ENCODE data around the gene OR56B4.

The OR56B4 gene

GRCh38 chr11:6124245-6124644 is 16.8 kb downstream of the OR56B4 start:
- H3K27me3 ChIP-seq (ENCODE audit: insufficient read depth, poor library complexity, severe bottlenecking), result no peaks in the 10 kb centered on the region
- no peak overlapping the region for H3K4me3 ChIP-seq (replicated peaks; ENCODE audit: insufficient read depth, low read length)
- peak; percentile 51; the same call in 1 of the 2 replicates for TF ChIP-seq SPI1 (IDR thresholded peaks at IDR 0.05; ENCODE audit: borderline replicate concordance, low read depth)
- TF ChIP-seq, protein P1, sequence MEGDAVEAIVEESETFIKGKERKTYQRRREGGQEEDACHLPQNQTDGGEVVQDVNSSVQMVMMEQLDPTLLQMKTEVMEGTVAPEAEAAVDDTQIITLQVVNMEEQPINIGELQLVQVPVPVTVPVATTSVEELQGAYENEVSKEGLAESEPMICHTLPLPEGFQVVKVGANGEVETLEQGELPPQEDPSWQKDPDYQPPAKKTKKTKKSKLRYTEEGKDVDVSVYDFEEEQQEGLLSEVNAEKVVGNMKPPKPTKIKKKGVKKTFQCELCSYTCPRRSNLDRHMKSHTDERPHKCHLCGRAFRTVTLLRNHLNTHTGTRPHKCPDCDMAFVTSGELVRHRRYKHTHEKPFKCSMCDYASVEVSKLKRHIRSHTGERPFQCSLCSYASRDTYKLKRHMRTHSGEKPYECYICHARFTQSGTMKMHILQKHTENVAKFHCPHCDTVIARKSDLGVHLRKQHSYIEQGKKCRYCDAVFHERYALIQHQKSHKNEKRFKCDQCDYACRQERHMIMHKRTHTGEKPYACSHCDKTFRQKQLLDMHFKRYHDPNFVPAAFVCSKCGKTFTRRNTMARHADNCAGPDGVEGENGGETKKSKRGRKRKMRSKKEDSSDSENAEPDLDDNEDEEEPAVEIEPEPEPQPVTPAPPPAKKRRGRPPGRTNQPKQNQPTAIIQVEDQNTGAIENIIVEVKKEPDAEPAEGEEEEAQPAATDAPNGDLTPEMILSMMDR (IDR thresholded peaks at IDR 0.05; ENCODE audit: insufficient read depth, low read length), result no peak
- peak overlapping the region; percentile 33 for H3K27ac ChIP-seq (replicated peaks)
- no peak for DNase-seq (ENCODE audit: low read depth in 1 of 2, low spot score in 1 of 2)

GRCh38 chr11:6127881-6128280 is 20.4 kb downstream of the OR56B4 start:
- H3K27ac ChIP-seq (replicated peaks), result peak overlapping the region; percentile 79
- no peaks in the 10 kb centered on the region for H3K27me3 ChIP-seq (ENCODE audit: insufficient read depth, poor library complexity, severe bottlenecking)
- no peak overlapping the region for H3K4me3 ChIP-seq (replicated peaks; ENCODE audit: insufficient read depth, low read length)
- DNase-seq (ENCODE audit: low read depth in 1 of 2, low spot score in 1 of 2), result peak in 1 of 2 experiments; percentile 27
- TF ChIP-seq GABPA (IDR thresholded peaks at IDR 0.05; ENCODE audit: low read depth) (no peak), REST (IDR thresholded peaks at IDR 0.05; ENCODE audit: insufficient replicate concordance, low read depth) (no peak), POLR2AphosphoS5 (IDR thresholded peaks at IDR 0.05; ENCODE audit: low read depth) (no peak)
- TF ChIP-seq, protein P1 (IDR thresholded peaks at IDR 0.05; ENCODE audit: insufficient read depth, low read length), result no peak

GRCh38 chr11:6129011-6129410 is 21.5 kb downstream of the OR56B4 start:
- Histone ChIP-seq H3K27me3 (ENCODE audit: insufficient read depth, poor library complexity, severe bottlenecking) (no peaks in the 10 kb centered on the region), H3K4me3 (replicated peaks; ENCODE audit: insufficient read depth, low read length) (no peak overlapping the region), H3K27ac (replicated peaks) (peak overlapping the region; percentile 79)
- TF ChIP-seq REST (IDR thresholded peaks at IDR 0.05; ENCODE audit: insufficient replicate concordance, low read depth) (no peak), POLR2AphosphoS5 (IDR thresholded peaks at IDR 0.05; ENCODE audit: low read depth) (no peak), GABPA (IDR thresholded peaks at IDR 0.05; ENCODE audit: low read depth) (no peak), SPI1 (IDR thresholded peaks at IDR 0.05; ENCODE audit: borderline replicate concordance, low read depth) (no peak)
- TF ChIP-seq, protein P1 (IDR thresholded peaks at IDR 0.05; ENCODE audit: insufficient read depth, low read length), result no peak
- DNase-seq (ENCODE audit: low read depth in 1 of 2, low spot score in 1 of 2), result peak; percentile 58 to 59

DNA sequence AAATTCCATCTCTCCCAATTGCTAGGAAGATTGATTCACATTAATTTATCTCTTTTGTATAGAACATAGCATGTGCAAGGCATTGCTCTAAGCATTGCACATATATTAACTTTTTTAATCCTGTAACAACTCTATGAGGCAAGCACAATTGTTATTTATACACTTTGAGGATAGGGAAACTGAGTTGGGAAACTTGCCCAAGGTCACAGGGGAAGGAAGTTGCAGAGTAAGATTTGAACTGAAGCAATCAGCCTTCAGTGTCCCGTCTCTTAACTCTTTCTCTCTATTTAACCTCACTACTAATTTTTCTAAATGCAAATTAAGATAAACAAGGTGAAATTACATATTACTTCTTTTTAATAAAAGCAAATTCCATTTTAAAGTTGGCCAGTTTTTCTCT is 22.2 kb downstream of the OR56B4 start:
- peak; percentile 81 to 82 for DNase-seq (ENCODE audit: low read depth in 1 of 2, low spot score in 1 of 2)
- H3K27ac ChIP-seq (replicated peaks), result peak overlapping the region; percentile 79
- no peaks in the 10 kb centered on the region for H3K27me3 ChIP-seq (ENCODE audit: insufficient read depth, poor library complexity, severe bottlenecking)
- TF ChIP-seq, protein P1 (IDR thresholded peaks at IDR 0.05; ENCODE audit: insufficient read depth, low read length), result no peak
- TF ChIP-seq REST (IDR thresholded peaks at IDR 0.05; ENCODE audit: insufficient replicate concordance, low read depth) (no peak), POLR2AphosphoS5 (IDR thresholded peaks at IDR 0.05; ENCODE audit: low read depth) (0 out of 2 replicates have a peak, but pooled peaks have one; percentile 46), SPI1 (IDR thresholded peaks at IDR 0.05; ENCODE audit: borderline replicate concordance, low read depth) (peak; percentile 51; the same call in 1 of the 2 replicates), GABPA (IDR thresholded peaks at IDR 0.05; ENCODE audit: low read depth) (no peak)
- no peak overlapping the region for H3K4me3 ChIP-seq (replicated peaks; ENCODE audit: insufficient read depth, low read length)
